Measurements from ENCODE around the gene DNAH17. TPM values are rescaled to one million over a fixed set of nuclear protein-coding genes. Genes with fewer than 3 reads are reported as not detected.

The DNAH17 gene
- total RNA-seq, 2 donors from 2014 or later, result 0.87 to 6.9 TPM

DNA sequence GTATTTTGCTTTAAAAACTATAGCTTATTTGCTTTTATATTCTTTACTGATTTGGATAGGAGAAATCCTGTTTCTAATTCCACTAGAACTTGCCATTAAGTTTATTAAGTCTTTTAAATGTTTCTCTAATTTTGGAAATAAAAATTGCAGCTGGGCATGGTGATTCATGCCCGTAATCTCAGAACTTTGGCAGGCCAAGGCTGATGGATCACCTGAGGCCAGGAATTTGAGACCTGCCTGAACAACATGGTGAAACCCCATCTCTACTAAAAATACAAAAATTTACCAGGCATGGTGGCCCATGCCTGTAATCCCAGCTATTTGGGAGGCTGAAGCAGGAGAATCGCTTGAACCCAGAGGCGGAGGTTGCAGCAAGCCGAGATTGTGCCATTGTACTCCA lies 30.7 kb downstream of the DNAH17 start:
- no peak for DNase-seq (ENCODE audit: low spot score)
- H3K27ac ChIP-seq, result no peak overlapping the region
- H3K27me3 ChIP-seq (replicated peaks; ENCODE audit: insufficient read depth), result no peaks in the 10 kb centered on the region
- TF ChIP-seq POLR2AphosphoS5 (IDR thresholded peaks at IDR 0.05) (no peak), POLR2A (IDR thresholded peaks at IDR 0.05) (no peak)
- TF ChIP-seq, protein P1, sequence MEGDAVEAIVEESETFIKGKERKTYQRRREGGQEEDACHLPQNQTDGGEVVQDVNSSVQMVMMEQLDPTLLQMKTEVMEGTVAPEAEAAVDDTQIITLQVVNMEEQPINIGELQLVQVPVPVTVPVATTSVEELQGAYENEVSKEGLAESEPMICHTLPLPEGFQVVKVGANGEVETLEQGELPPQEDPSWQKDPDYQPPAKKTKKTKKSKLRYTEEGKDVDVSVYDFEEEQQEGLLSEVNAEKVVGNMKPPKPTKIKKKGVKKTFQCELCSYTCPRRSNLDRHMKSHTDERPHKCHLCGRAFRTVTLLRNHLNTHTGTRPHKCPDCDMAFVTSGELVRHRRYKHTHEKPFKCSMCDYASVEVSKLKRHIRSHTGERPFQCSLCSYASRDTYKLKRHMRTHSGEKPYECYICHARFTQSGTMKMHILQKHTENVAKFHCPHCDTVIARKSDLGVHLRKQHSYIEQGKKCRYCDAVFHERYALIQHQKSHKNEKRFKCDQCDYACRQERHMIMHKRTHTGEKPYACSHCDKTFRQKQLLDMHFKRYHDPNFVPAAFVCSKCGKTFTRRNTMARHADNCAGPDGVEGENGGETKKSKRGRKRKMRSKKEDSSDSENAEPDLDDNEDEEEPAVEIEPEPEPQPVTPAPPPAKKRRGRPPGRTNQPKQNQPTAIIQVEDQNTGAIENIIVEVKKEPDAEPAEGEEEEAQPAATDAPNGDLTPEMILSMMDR (IDR thresholded peaks at IDR 0.05), result no peak
- intact Hi-C loops (cut with DNase I), result no loop called here
- H3K4me3 ChIP-seq, result no peak overlapping the region
- H3K4me1 ChIP-seq (replicated peaks), result no peaks in the 10 kb centered on the region
- H3K36me3 ChIP-seq, result no peaks in the 10 kb centered on the region
- H3K9me3 ChIP-seq, result no peaks in the 10 kb centered on the region
- 60% methylated on average over 4 of the region's 4 CpGs for WGBS

DNA sequence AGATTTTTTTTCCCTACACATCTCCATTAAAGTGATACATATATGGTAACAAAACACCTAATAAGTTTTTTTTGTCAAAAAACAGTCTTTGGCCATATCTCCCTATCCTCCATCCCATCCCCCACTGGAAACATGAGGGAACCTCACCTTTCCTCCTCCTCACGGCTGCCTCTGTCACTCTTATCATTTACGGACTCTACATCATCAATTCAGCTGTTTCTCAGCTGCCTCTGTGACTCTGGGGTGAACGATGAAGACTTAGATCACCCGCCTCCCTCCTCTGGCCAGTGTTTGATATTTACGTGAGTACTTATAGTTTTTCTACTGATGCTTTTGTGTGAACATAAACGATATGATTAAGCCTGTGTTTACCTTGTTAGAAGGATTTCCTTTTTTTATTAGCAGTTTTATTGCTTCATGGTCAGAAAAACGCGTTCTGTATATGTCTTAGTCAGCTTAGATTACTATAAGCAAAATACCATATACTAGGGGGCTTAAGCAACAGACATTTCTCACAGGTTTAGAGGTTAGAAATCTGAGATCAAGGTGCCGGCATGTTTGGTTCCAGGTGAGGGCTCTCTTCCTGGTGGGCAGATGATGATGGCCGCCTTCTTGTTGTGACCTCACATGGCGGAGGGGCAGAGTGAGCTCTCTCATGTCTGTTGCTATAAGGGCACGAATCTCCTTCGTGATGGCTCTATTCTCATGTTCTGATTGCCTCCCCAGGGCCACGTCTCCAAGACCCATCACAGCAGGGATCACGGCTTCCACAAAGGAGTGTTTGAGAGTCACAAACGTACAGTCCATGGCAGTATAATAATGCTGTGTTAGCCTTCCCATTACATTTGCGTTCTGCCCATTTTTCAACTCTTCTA lies 32.1 kb downstream of the DNAH17 start:
- intact Hi-C loops (cut with DNase I), result no loop called here
- H3K36me3 ChIP-seq, result no peaks in the 10 kb centered on the region
- no peak for TF ChIP-seq POLR2A (IDR thresholded peaks at IDR 0.05)
- TF ChIP-seq, protein P1 (IDR thresholded peaks at IDR 0.05), result no peak
- TF ChIP-seq POLR2AphosphoS5 (IDR thresholded peaks at IDR 0.05), result no peak
- no peaks in the 10 kb centered on the region for H3K4me1 ChIP-seq (replicated peaks)
- no peak overlapping the region for H3K4me3 ChIP-seq
- no peak overlapping the region for H3K27ac ChIP-seq
- WGBS, result 56% methylated on average over 17 of the region's 17 CpGs
- no peak for DNase-seq (ENCODE audit: low spot score)
- no peaks in the 10 kb centered on the region for H3K9me3 ChIP-seq
- no peaks in the 10 kb centered on the region for H3K27me3 ChIP-seq (replicated peaks; ENCODE audit: insufficient read depth)

DNA sequence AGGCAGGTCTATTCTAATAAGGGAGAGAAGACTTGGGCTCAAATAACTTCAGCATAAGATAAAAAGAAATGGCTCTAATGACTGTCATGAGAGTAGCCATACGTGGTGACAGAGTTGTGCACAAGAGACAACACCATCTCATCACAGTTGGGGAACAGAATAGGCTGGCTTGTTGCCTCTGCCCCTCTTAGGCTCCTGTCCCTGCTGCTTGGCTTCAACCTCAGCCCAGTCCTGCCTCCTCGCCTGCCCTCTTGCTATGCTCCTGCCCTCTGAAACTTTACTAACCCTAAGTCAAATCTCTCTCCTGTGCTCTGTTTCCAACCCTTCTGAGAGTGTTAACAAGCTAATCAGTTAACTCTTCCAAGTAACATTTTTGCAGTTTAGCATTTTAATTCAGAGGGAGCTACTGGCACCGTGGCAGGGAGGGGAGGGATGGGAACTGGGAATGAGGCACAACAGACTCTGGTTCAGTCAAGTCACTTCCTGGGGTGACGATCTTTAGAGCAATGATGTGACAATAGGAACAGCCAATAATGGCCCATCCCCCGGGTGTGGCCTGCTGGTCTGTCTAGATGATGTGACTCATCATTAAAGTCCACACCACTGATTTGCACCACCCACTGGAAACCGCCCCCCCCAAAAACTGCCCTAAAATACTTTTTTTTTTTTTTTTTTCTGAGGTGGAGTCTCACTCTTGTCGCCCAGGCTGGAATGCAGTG lies 35.5 kb downstream of the DNAH17 start:
- DNase-seq (ENCODE audit: low spot score), result no peak
- Histone ChIP-seq H3K4me3 (no peak overlapping the region), H3K4me1 (replicated peaks) (no peaks in the 10 kb centered on the region), H3K27ac (no peak overlapping the region), H3K36me3 (no peaks in the 10 kb centered on the region), H3K27me3 (replicated peaks; ENCODE audit: insufficient read depth) (no peaks in the 10 kb centered on the region), H3K9me3 (no peaks in the 10 kb centered on the region)
- 75% methylated on average over 6 of the region's 7 CpGs for WGBS
- TF ChIP-seq POLR2A (IDR thresholded peaks at IDR 0.05), result no peak
- no peak for TF ChIP-seq POLR2AphosphoS5 (IDR thresholded peaks at IDR 0.05)
- TF ChIP-seq, protein P1 (IDR thresholded peaks at IDR 0.05), result no peak
- intact Hi-C loops (cut with DNase I), result no loop called here

DNA sequence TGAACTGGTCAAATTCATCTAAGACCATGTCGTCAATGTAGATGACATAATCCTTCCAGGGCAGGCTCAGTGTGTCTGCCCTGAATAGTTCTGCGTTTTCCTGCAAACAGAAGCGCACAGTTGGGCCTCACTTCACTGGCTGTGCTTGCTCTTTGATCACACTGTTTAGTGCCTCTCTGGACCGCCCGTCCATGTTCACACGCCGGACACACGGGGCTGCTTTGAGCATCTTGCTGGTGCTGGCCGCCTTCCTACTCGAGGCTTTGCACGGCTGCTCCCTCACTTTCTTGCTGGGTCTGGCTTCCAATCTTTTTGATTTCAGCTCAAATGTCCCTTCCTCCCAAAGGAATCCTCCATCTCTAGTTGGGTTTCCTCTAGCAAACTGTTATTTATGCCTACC lies 37.4 kb downstream of the DNAH17 start:
- H3K4me1 ChIP-seq (replicated peaks), result no peaks in the 10 kb centered on the region
- H3K27me3 ChIP-seq (replicated peaks; ENCODE audit: insufficient read depth), result no peaks in the 10 kb centered on the region
- DNase-seq (ENCODE audit: low spot score), result no peak
- intact Hi-C loops (cut with DNase I), result no loop called here
- no peaks in the 10 kb centered on the region for H3K9me3 ChIP-seq
- no peak overlapping the region for H3K27ac ChIP-seq
- WGBS, result 88% methylated on average over 11 of the region's 11 CpGs
- TF ChIP-seq, protein P1 (IDR thresholded peaks at IDR 0.05), result no peak
- no peaks in the 10 kb centered on the region for H3K36me3 ChIP-seq
- no peak overlapping the region for H3K4me3 ChIP-seq
